Sciatic nerve (tissue), 2 donors: Measurements from ENCODE around the gene MESP1. TPM values are rescaled to one million over a fixed set of nuclear protein-coding genes. Genes with fewer than 3 reads are reported as not detected.
"Not testable (repeated sequence)": the region's sequence is repeated elsewhere in the genome, so short reads cannot be mapped to it uniquely, and the experiment has no call there.

Experiments
- ATAC-seq: fragments of 200-7000 bp; cut with Tn5 transposase; one replicate; pipeline ENCODE4 v1.9.1; 2020; ENCODE audit warnings: mild to moderate bottlenecking, moderate library complexity
- DNase-seq: peaks from one replicate; pipeline ENCODE4 v3.0.0-alpha.2; 2020; ENCODE audit warnings: low spot score
- intact Hi-C: fragments of 100-400 bp; cut with DNase I; formaldehyde crosslinking; loops from one replicate; pipeline ENCODE4 v1.14.2; 2022
- total RNA-seq: library from RNA; stranded (reverse); fragmentation: NEBNext Ultra II Directional; extraction: Animal tissue kit (Norgen Biotek cat#: 25700); gene quantifications from one replicate; pipeline ENCODE4 v1.2.1, GENCODE V29; 2021
- donor health status: DM: no; HTN: no; CAD: no.
- donor health status: DM: no; HTN: no; CAD: no.

The MESP1 gene
- total RNA-seq, 1 donor from 2014 or later = 2.1 TPM

GRCh38 chr15:89782619-89782950 lies 31.5 kb upstream of the MESP1 start:
- ATAC-seq, DNase-seq, intact Hi-C loops: not testable (repeated sequence)

GRCh38 chr15:89781891-89782618 lies 31.0 kb upstream of the MESP1 start:
- DNase-seq = no peak
- intact Hi-C loops = no loop called here
- ATAC-seq = no peak

GRCh38 chr15:89781055-89781454 lies 30.0 kb upstream of the MESP1 start:
- ATAC-seq (no peak), DNase-seq (no peak)
- intact Hi-C loops = no loop called here

GRCh38 chr15:89780601-89781000 lies 29.6 kb upstream of the MESP1 start:
- no peak for ATAC-seq
- intact Hi-C loops = no loop called here
- DNase-seq = no peak

GRCh38 chr15:89778861-89779260 lies 27.8 kb upstream of the MESP1 start:
- intact Hi-C loops = no loop called here
- ATAC-seq (no peak), DNase-seq (no peak)

GRCh38 chr15:89777782-89778380 lies 26.8 kb upstream of the MESP1 start:
- ATAC-seq = no peak
- DNase-seq = no peak
- intact Hi-C loops = no loop called here

- intact Hi-C loops = no loop called here
- ATAC-seq (peak; percentile 20), DNase-seq (no peak)
These were observed 26.2 kb upstream of the MESP1 start for GRCh38 chr15:89777073-89777751.

- DNase-seq = peak; percentile 91
- intact Hi-C loops = no loop called here
- ATAC-seq = peak; percentile 94
These were observed 25.4 kb upstream of the MESP1 start, which contains the start of gene MESP2 for GRCh38 chr15:89776274-89777072. Gene MESP2 (plus strand): TSS chr15:89776332. CDS start chr15:89776358, 26 bp downstream.

GRCh38 chr15:89775815-89776214 lies 24.8 kb upstream of the MESP1 start:
- DNase-seq = no peak
- ATAC-seq = peak; percentile 18
- intact Hi-C loops = no loop called here

- ATAC-seq = no peak
- intact Hi-C loops = no loop called here
- no peak for DNase-seq
These were observed 23.4 kb upstream of the MESP1 start for GRCh38 chr15:89774492-89774891.

GRCh38 chr15:89772932-89773583 lies 22.0 kb upstream of the MESP1 start:
- ATAC-seq (no peak), DNase-seq (no peak)
- intact Hi-C loops = no loop called here

- intact Hi-C loops = no loop called here
- ATAC-seq (no peak), DNase-seq (no peak)
These were observed 19.0 kb upstream of the MESP1 start for GRCh38 chr15:89770041-89770440.

- DNase-seq (no peak), ATAC-seq (no peak)
- intact Hi-C loops = loop anchor here (10.0 kb wide), 1 partner anchor 105 kb away; no protein-coding TSS in a partner anchor
These were observed 18.3 kb upstream of the MESP1 start for GRCh38 chr15:89769366-89769765.

GRCh38 chr15:89768071-89768500 lies 17.0 kb upstream of the MESP1 start:
- ATAC-seq (peak; percentile 95), DNase-seq (peak; percentile 77)
- intact Hi-C loops = loop anchor here (10.0 kb wide), 1 partner anchor 107 kb away; no protein-coding TSS in a partner anchor

- intact Hi-C loops = loop anchor here (10.0 kb wide), 1 partner anchor 107 kb away; no protein-coding TSS in a partner anchor
- DNase-seq (no peak), ATAC-seq (peak; percentile 44)
These were observed 16.4 kb upstream of the MESP1 start for GRCh38 chr15:89767411-89767915.

GRCh38 chr15:89766357-89767311 lies 15.6 kb upstream of the MESP1 start:
- ATAC-seq = peak; percentile 3
- intact Hi-C loops = loop anchor here (10.0 kb wide), 1 partner anchor 108 kb away; no protein-coding TSS in a partner anchor
- DNase-seq = no peak

GRCh38 chr15:89765694-89766093 lies 14.6 kb upstream of the MESP1 start:
- intact Hi-C loops = loop anchor here (10.0 kb wide), 1 partner anchor 109 kb away; no protein-coding TSS in a partner anchor
- DNase-seq = no peak
- no peak for ATAC-seq
